Measurements from ENCODE around the gene FAM171A1.

DNA sequence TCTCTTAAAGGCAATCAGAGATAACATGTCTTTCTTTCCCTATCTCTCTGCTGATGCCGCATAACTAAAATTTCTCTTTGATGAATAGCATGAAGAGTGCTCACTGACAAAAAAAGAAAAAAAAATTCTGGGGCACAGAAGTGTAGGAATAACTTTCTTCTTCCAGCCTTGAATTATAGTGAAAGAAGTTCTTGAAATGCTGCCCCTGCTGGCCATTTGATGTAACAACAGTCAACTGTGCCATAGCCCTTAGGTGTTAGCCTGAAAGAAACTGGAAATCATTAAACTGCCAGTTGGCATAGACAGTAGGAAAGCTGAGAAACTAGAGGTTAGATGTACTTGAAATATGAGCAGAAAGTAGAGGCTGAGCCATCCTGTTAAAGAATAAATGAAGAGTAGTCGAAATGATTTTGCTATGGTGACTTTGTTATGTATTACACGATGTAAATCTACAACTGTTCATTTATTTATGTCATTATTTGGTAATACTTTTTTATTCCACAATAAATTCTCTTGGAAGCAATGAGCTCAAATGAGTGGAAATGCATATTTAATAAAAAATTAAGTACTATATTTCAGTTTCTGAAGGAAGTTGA, 48.3 kb upstream of the FAM171A1 start:
- TF ChIP-seq EZH2 (optimal IDR thresholded peaks at IDR 0.05; ENCODE audit: low read depth, low read length) (no peak), CTCF (IDR thresholded peaks at IDR 0.05; ENCODE audit: low read length) (peak; percentile 88), EZH2phosphoT487 (IDR thresholded peaks at IDR 0.05; ENCODE audit: low read length) (no peak)
